ENCODE measurements around the gene ZNF408. TPM values are rescaled to one million over a fixed set of nuclear protein-coding genes. Genes with fewer than 3 reads are reported as not detected.

The ZNF408 gene
- total and polyA plus RNA-seq, 2 of the 13 experiments (the other 11 are each of a cell fraction or from before 2014, with no cell fraction given): 11.2 to 12.5 TPM

GRCh38 chr11:46718155-46719019 is 17.6 kb downstream of the ZNF408 start (continued):
- peak; percentile 50; the same call in 1 of the 2 replicates for TF ChIP-seq ZNF556 (CRISPR knock-in tag; IDR thresholded peaks at IDR 0.05; ENCODE audit: borderline replicate concordance)
- no peak for TF ChIP-seq FOXK2 (IDR thresholded peaks at IDR 0.05)
- no peak for TF ChIP-seq ZNF891 (CRISPR knock-in tag; IDR thresholded peaks at IDR 0.05)
- peak; percentile 60; the same call in 1 of the 2 replicates for TF ChIP-seq BRCA1 (CRISPR knock-in tag; IDR thresholded peaks at IDR 0.05)
- 0 out of 2 replicates have a peak, but pooled peaks have one; percentile 36 for TF ChIP-seq ZNF547 (CRISPR knock-in tag; IDR thresholded peaks at IDR 0.05)
- no peak for TF ChIP-seq WIZ (CRISPR knock-in tag; IDR thresholded peaks at IDR 0.05)
- no peak for TF ChIP-seq ZNF552 (CRISPR knock-in tag; IDR thresholded peaks at IDR 0.05; ENCODE audit: borderline replicate concordance)
- TF ChIP-seq EZH2 (conservative IDR thresholded peaks at IDR 0.05; ENCODE audit: low read depth, low read length): no peak
- peak; percentile 79; the same call in 1 of the 2 replicates for TF ChIP-seq ZNF614 (CRISPR knock-in tag; IDR thresholded peaks at IDR 0.05; ENCODE audit: borderline replicate concordance)
- no peak for TF ChIP-seq ZNF777 (CRISPR knock-in tag; IDR thresholded peaks at IDR 0.05)
- no peak for TF ChIP-seq MTERF4 (CRISPR knock-in tag; IDR thresholded peaks at IDR 0.05)
- TF ChIP-seq ZFP90 (CRISPR knock-in tag; IDR thresholded peaks at IDR 0.05; ENCODE audit: borderline replicate concordance): no peak; the same call in 1 of the 2 replicates
- TF ChIP-seq ZNF331 (CRISPR knock-in tag; IDR thresholded peaks at IDR 0.05): peak; percentile 96
- peak; percentile 99 for TF ChIP-seq ZNF281 (CRISPR knock-in tag; IDR thresholded peaks at IDR 0.05; ENCODE audit: borderline replicate concordance)
- TF ChIP-seq FOXK1 (CRISPR knock-in tag; IDR thresholded peaks at IDR 0.05; ENCODE audit: borderline replicate concordance, low read depth): peak; percentile 63; the same call in 1 of the 2 replicates
- peak; percentile 96 for TF ChIP-seq ZMYM3 (CRISPR knock-in tag; IDR thresholded peaks at IDR 0.05)
- peak; percentile 62; the same call in 1 of the 2 replicates for TF ChIP-seq ZNF232 (CRISPR knock-in tag; IDR thresholded peaks at IDR 0.05; ENCODE audit: borderline replicate concordance)
- no peak for TF ChIP-seq SRSF4 (IDR thresholded peaks at IDR 0.05; ENCODE audit: low read depth, low read length, poor library complexity, severe bottlenecking)
- TF ChIP-seq GATAD1 (CRISPR knock-in tag; IDR thresholded peaks at IDR 0.05): peak; percentile 69
- TF ChIP-seq ZFP36L1 (CRISPR knock-in tag; IDR thresholded peaks at IDR 0.05): peak; percentile 94
- TF ChIP-seq HMG20B (CRISPR knock-in tag; conservative IDR thresholded peaks at IDR 0.05): peak; percentile 92
- TF ChIP-seq ZSCAN12 (CRISPR knock-in tag; IDR thresholded peaks at IDR 0.05): no peak
- TF ChIP-seq SIX1 (CRISPR knock-in tag; IDR thresholded peaks at IDR 0.05; ENCODE audit: borderline replicate concordance): no peak
- TF ChIP-seq TFDP2 (CRISPR knock-in tag; IDR thresholded peaks at IDR 0.05): peak; percentile 61; the same call in 1 of the 2 replicates
